Measurements from ENCODE around the gene RTL9. TPM values are rescaled to one million over a fixed set of nuclear protein-coding genes. Genes with fewer than 3 reads are reported as not detected.

The RTL9 gene
- total RNA-seq, 3 donors from 2014 or later, result 0.06 TPM; not detected in 2

- Histone ChIP-seq H3K9me3 (no peaks in the 10 kb centered on the region), H3K4me3 (no peak overlapping the region), H3K36me3 (ENCODE audit: low read depth) (no peaks in the 10 kb centered on the region), H3K4me1 (ENCODE audit: low read depth) (no peaks in the 10 kb centered on the region)
- intact Hi-C loops (cut with DNase I, micrococcal nuclease), result no loop called here
- DNase-seq (no peak), ATAC-seq (no peak)
- no peak for TF ChIP-seq CTCF (IDR thresholded peaks at IDR 0.05)
Measured at GRCh38 chrX:110389570-110389969, 30.9 kb downstream of the RTL9 start.

- intact Hi-C loops (cut with DNase I, micrococcal nuclease), result no loop called here
- Histone ChIP-seq H3K9me3 (no peaks in the 10 kb centered on the region), H3K4me3 (no peak overlapping the region), H3K36me3 (ENCODE audit: low read depth) (no peaks in the 10 kb centered on the region), H3K4me1 (ENCODE audit: low read depth) (no peaks in the 10 kb centered on the region)
- no peak for TF ChIP-seq CTCF (IDR thresholded peaks at IDR 0.05)
- DNase-seq (no peak), ATAC-seq (no peak)
Measured at GRCh38 chrX:110391086-110391485, 32.4 kb downstream of the RTL9 start.

- Histone ChIP-seq H3K4me1 (ENCODE audit: low read depth) (no peaks in the 10 kb centered on the region), H3K4me3 (no peak overlapping the region), H3K36me3 (ENCODE audit: low read depth) (no peaks in the 10 kb centered on the region), H3K9me3 (no peaks in the 10 kb centered on the region)
- intact Hi-C loops (cut with DNase I, micrococcal nuclease), result no loop called here
- DNase-seq (no peak), ATAC-seq (no peak)
- no peak for TF ChIP-seq CTCF (IDR thresholded peaks at IDR 0.05)
Measured at GRCh38 chrX:110394651-110395050, 36.0 kb downstream of the RTL9 start.

- no peaks in the 10 kb centered on the region for H3K9me3 ChIP-seq
- ATAC-seq (no peak), DNase-seq (no peak)
- no peak for TF ChIP-seq CTCF (IDR thresholded peaks at IDR 0.05)
- no peaks in the 10 kb centered on the region for H3K36me3 ChIP-seq (ENCODE audit: low read depth)
- intact Hi-C loops (cut with DNase I, micrococcal nuclease), result no loop called here
- H3K4me1 ChIP-seq (ENCODE audit: low read depth), result no peaks in the 10 kb centered on the region
- H3K4me3 ChIP-seq, result no peak overlapping the region
Measured at GRCh38 chrX:110395877-110396276, 37.2 kb downstream of the RTL9 start.

- Histone ChIP-seq H3K9me3 (no peaks in the 10 kb centered on the region), H3K36me3 (ENCODE audit: low read depth) (no peaks in the 10 kb centered on the region), H3K4me3 (no peak overlapping the region), H3K4me1 (ENCODE audit: low read depth) (no peaks in the 10 kb centered on the region)
- no peak for DNase-seq
- no peak for TF ChIP-seq CTCF (IDR thresholded peaks at IDR 0.05)
- ATAC-seq, result no peak
- intact Hi-C loops (cut with DNase I, micrococcal nuclease), result no loop called here
Measured at GRCh38 chrX:110396735-110397134, 38.1 kb downstream of the RTL9 start.

GRCh38 chrX:110397339-110397738 is 38.7 kb downstream of the RTL9 start:
- no peaks in the 10 kb centered on the region for H3K4me1 ChIP-seq (ENCODE audit: low read depth)
- intact Hi-C loops (cut with DNase I, micrococcal nuclease), result no loop called here
- no peak for TF ChIP-seq CTCF (IDR thresholded peaks at IDR 0.05)
- no peaks in the 10 kb centered on the region for H3K9me3 ChIP-seq
- H3K36me3 ChIP-seq (ENCODE audit: low read depth), result no peaks in the 10 kb centered on the region
- no peak for ATAC-seq
- DNase-seq, result no peak
- no peak overlapping the region for H3K4me3 ChIP-seq
